NOMO-1 (cell line): Measurements from ENCODE around the gene RRP1B.
"Not testable (repeated sequence)": the region's sequence is repeated elsewhere in the genome, so short reads cannot be mapped to it uniquely, and the experiment has no call there.

Experiments
- DNase-seq, 2 experiments: peaks; one replicate each; lab custom pipeline; 2025; ENCODE audit not compliant: unreplicated experiment in 2 of 2; lab: John Stamatoyannopoulos, UW

Gene RRP1B

GRCh38 chr21:43639470-43640353 lies 19.6 kb upstream of the RRP1B start:
- peak in 1 of 2 experiments; percentile 45 for DNase-seq

- no peak for DNase-seq
These were observed 19.0 kb upstream of the RRP1B start for GRCh38 chr21:43640400-43640799.

GRCh38 chr21:43643193-43643592 lies 16.2 kb upstream of the RRP1B start:
- DNase-seq: no peak

- DNase-seq: no peak
These were observed 15.3 kb upstream of the RRP1B start for GRCh38 chr21:43644071-43644470.

- no peak for DNase-seq
These were observed 14.8 kb upstream of the RRP1B start for GRCh38 chr21:43644609-43645008.

GRCh38 chr21:43645136-43645891 lies 14.0 kb upstream of the RRP1B start:
- DNase-seq: peak; percentile 89 to 91

GRCh38 chr21:43645976-43646375 lies 13.4 kb upstream of the RRP1B start:
- DNase-seq: no peak

GRCh38 chr21:43646550-43647260 lies 12.7 kb upstream of the RRP1B start:
- DNase-seq: peak; percentile 71 to 78

GRCh38 chr21:43648171-43648570 lies 11.2 kb upstream of the RRP1B start:
- no peak for DNase-seq

- DNase-seq: not testable (repeated sequence)
These were observed 7.4 kb upstream of the RRP1B start for GRCh38 chr21:43651926-43652325.

- DNase-seq: no peak
These were observed 6.7 kb upstream of the RRP1B start for GRCh38 chr21:43652616-43653015.

- DNase-seq: no peak
These were observed 5.7 kb upstream of the RRP1B start for GRCh38 chr21:43653626-43654025.

- DNase-seq: no peak
These were observed 4.4 kb upstream of the RRP1B start for GRCh38 chr21:43654806-43655489.

GRCh38 chr21:43657355-43658087 lies 1.8 kb upstream of the RRP1B start:
- no peak for DNase-seq

GRCh38 chr21:43658088-43658741 lies 1.1 kb upstream of the RRP1B start:
- DNase-seq: no peak

- DNase-seq: no peak
These were observed 608 bp upstream of the RRP1B start for GRCh38 chr21:43658769-43659135.

GRCh38 chr21:43662286-43662685 lies 2.9 kb downstream of the RRP1B start:
- DNase-seq: no peak

GRCh38 chr21:43663033-43663432 lies 3.7 kb downstream of the RRP1B start:
- DNase-seq: no peak

GRCh38 chr21:43664358-43664757 lies 5.0 kb downstream of the RRP1B start:
- no peak for DNase-seq

- DNase-seq: no peak
These were observed 6.5 kb downstream of the RRP1B start for GRCh38 chr21:43665879-43666278.
